NB4 (cell line): ENCODE measurements around the gene C1QTNF8.

Experiments used
- DNase-seq: peaks from one replicate; pipeline ENCODE4 v3.0.0; 2010; ENCODE audit warnings: low read depth
- H3K4me3 ChIP-seq: one replicate; pipeline ENCODE4 v1.5.1; 2011; ENCODE audit warnings: mild to moderate bottlenecking, low read depth, low read length, moderate library complexity
- CTCF ChIP-seq: IDR thresholded peaks from one replicate; pipeline ENCODE4 v1.5.1; 2012; ENCODE audit warnings: low read depth, low read length
- MYC ChIP-seq: IDR thresholded peaks from 2 replicates; pipeline ENCODE4 v1.6.1; 2011; ENCODE audit warnings: low read depth, low read length
- POLR2A ChIP-seq: IDR thresholded peaks from 2 replicates; pipeline ENCODE4 v1.6.1; 2011; ENCODE audit warnings: mild to moderate bottlenecking; ENCODE audit not compliant: insufficient read length; ENCODE audit errors: extremely low read depth
- TF ChIP-seq, protein P1 (sequence below): IDR thresholded peaks from 2 replicates; pipeline ENCODE4 v1.6.1; 2011; ENCODE audit warnings: low read depth, low read length

C1QTNF8 gene, protein sequence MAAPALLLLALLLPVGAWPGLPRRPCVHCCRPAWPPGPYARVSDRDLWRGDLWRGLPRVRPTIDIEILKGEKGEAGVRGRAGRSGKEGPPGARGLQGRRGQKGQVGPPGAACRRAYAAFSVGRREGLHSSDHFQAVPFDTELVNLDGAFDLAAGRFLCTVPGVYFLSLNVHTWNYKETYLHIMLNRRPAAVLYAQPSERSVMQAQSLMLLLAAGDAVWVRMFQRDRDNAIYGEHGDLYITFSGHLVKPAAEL

DNA sequence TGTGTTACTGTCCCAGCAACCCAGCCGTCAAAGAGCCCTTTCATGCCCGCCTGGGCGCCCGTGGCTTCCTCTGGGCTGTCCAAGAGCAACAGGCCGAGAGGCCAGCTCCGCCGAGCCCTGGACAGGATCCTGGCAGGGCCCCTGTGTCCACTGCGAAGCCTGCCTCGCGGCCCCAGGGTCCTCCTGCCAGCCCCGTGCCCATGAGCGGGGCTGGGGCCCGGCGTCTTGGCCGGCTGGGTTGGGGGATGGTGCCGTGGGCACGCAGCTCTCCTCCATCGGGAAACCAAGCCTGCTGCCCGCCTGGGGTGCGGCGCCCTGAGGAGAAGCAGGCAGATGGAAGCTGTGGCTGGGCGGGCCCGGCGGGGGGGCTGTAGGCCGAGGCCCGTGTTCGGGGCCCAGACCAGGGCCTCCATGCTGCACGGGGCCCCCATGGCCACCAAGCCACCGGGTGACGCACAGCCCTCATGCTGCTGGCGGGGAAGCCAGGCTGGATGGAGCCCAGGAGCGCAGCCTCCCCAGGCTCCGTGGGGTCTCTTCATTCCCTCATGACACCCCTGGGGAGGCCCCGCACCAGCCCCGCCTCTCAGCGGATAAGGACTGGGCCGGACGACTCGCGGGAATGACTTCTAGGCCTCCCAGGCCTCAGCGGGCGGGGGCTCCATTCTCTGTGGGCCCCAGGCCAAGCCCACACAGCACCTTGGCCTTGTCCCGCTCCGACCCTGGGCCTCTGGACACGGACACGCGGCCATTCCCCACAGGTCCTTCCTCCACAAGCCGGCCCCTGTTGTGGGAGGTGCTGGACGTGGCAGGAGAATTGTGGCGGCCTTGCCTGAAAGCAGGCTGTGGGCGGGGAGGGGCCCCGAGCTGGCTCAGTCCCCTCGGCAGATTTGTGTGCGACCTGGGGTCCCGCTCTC, at the start of gene C1QTNF8:
Gene C1QTNF8, minus strand, starts transcription at position 76 of the 914 bp plus-strand sequence. CDS start 1,322 bp downstream, outside the sequence.
- DNase-seq: no peak
- no peak within 1 kb of the TSS for H3K4me3 ChIP-seq
- no peak for TF ChIP-seq MYC
- no peak for TF ChIP-seq CTCF
- no peak for TF ChIP-seq POLR2A
- TF ChIP-seq, protein P1, sequence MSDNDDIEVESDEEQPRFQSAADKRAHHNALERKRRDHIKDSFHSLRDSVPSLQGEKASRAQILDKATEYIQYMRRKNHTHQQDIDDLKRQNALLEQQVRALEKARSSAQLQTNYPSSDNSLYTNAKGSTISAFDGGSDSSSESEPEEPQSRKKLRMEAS: no peak

GRCh38 chr16:1145383-1146100, 49.5 kb upstream of the C1QTNF8 start:
- H3K4me3 ChIP-seq: no peak overlapping the region
- DNase-seq: no peak

DNA sequence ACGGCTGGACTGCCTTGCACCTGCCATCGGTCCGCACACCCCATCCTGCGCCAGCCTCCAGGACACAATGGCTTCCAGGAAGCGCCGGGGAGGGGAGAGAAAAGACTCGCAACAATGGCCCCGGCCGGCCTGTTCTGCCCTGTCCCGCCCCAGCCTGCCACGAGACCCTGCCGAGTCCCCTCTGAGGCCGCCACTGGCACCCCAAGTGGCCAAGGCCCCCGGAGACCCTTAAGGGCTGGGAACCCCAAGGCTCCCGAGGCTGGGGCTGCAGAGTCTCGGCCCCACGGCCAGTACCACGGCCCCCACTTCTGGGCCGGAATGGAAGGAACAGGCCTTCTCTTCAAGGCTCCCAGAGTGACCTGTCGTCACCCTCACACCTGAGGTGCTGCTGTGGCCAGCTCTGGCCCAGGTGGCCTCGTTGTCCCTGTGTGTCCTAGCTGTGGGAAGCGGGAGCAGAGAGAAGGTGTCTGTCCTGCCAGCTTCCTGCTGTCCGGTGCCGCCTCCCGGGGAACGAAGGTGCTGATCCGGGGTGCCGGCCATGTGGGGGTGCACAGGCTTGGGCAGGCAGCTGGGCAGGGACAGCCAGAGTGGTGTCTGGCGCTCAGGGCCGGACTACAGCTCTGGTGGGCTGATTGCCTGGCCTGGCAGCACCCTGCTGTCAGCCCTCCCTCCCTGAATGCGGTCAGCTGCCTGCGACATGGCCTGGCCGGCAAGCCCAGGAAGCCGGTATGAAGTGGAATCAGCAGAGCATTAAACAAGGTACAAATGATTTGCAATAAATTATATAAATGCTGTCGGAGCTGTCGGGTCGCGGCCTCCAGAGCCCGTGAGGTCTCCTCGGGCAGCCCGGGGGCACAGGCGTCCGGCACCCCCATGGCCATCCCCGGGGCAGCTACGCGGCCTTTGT, 48.7 kb upstream of the C1QTNF8 start:
- no peak for DNase-seq
- H3K4me3 ChIP-seq: no peak overlapping the region
- TF ChIP-seq CTCF: no peak
- no peak for TF ChIP-seq POLR2A
- TF ChIP-seq, protein P1: no peak
- TF ChIP-seq MYC: no peak

More at GRCh38 chr16:1145383-1146100, 49.5 kb upstream of the C1QTNF8 start:
- TF ChIP-seq POLR2A (no peak), CTCF (no peak), MYC (no peak)
- TF ChIP-seq, protein P1: no peak

DNA sequence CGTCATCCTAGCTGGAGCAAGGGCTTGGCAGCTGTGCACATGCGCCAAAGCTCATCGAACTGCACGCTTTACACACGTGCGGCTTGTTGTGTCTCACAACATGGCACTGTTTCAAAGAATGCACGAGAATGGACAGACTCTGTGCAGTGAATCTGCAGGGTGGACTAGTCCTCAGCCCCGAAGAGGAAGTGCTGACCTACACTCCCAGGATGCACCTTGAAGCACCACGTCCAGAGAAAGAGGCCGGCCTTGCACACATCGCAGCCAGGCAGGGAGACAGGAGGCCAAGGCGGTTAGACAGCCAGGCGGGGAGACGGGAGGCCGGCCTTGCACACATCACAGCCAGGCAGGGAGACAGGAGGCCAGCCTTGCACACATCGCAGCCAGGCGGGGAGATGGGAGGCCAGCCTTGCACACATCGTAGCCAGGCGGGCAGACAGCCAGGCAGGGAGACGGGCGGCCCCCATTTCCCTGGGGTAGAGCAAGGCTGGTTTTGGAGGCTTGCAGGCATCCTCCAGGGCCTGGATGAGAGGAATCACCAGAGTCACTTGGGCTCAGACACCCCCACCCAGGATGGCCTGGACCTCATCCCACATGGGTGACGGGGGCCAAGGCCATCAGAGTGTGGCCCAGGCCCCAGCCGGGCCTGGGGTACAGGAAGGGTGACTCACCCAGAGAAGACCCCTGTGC, 47.9 kb upstream of the C1QTNF8 start:
- H3K4me3 ChIP-seq: no peak overlapping the region
- TF ChIP-seq MYC (no peak), POLR2A (no peak), CTCF (no peak)
- TF ChIP-seq, protein P1: no peak
- DNase-seq: no peak

GRCh38 chr16:1142911-1143310, 46.9 kb upstream of the C1QTNF8 start:
- DNase-seq: no peak
- TF ChIP-seq, protein P1: no peak
- TF ChIP-seq POLR2A (no peak), CTCF (no peak), MYC (no peak)
- H3K4me3 ChIP-seq: no peak overlapping the region
